Left hindlimb (tissue), 1 donor: ENCODE data around the gene CELA2B.
"Not testable (repeated sequence)": the region's sequence is repeated elsewhere in the genome, so short reads cannot be mapped to it uniquely, and the experiment has no call there.

ENCODE experiments used
- DNase-seq: peaks from one replicate; pipeline ENCODE4 v3.0.0-alpha.2; 2018

CELA2B gene

DNA sequence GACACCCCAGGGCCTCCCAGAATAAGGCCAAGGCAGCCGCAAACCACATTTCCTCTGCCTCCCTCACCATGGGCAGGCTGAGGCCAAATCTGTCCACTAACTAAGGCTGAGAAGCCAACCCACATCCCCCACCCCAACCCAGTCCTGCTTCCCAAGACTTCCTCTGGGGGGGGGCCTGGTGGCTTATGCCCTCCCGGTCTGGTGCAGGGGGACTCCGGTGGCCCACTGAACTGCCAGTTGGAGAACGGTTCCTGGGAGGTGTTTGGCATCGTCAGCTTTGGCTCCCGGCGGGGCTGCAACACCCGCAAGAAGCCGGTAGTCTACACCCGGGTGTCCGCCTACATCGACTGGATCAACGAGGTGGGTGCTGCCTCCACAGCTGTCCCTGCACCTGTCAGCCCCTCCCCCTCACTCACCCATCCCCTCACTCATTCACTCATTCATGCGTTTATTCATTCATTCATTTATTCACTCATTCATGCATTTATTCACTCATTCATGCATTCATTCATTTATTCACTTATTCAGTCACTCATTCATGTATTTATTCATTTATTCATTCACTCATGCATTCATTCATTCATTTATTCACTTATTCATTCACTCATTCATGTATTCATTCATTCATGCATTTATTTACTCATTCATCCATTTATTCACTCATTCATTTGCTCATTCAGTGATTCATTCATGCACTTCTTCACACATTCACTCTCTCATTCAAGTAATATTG, 30.3 kb upstream of the CELA2B start:
- no peak for DNase-seq

DNA sequence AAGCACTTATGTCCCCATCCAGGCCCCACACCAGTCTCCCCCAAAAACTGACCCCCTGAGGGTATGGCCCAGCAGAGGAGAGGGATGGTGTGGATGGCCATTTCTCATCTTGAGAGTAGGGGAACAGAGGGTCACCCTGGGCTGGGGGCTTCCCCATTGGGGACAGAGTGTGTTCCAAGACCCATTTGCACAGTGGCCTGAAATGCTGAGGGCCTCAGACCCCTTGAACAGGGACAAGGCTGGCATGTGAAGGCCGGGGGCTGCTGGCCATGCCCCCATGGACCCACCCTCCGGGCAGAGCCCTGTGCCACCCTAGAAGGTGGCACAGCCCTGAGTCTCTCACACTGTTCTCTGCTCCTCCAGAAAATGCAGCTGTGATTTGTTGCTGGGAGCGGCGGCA, 29.7 kb upstream of the CELA2B start:
- no peak for DNase-seq

DNA sequence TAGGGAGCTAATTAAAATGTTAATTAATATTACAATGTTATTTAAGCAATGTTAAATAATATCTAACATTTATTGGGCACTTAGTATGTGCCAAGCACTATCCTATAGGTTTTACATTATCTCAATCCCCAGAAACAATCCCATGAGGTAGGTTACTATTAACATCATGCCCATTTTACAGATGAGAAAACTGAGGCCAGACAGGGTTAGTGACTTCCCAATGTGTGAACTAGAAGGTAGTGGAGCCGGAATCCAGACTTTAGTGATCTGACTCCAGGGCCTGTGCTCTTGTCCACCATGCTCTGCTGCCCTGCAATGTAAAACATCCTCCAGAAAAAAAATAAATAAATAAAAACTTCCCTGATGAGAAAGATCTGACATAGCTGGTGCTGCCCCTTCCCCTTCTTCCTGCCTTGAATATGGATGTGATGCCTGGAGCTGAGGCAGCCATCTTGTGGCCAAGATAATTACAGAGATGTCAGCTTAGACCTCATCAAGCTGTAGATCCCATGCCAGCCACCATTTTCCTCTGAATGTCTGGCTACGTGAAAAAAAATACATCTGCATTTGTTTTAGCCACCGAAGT, 26.9 kb upstream of the CELA2B start:
- no peak for DNase-seq

DNA sequence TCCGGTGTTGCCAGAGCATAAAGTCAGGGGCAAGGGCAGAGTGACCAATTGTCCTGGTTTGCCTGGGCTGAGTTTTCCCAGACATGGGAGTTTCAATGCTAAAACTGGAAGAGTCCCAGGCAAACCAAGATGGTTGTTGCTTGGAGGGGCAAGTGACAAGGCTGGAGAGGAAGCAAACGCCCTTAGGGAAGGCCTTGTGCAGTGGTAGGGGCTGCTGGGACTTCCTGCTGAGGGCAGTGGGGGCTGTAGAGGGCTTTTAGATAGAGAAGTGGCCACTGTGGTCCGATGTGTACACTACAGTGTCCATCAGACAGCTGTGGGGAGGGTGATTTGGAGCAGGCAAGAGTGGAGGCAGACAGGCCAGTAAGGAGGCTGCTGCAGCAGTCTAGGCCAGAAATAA, 26.3 kb upstream of the CELA2B start:
- DNase-seq, result no peak

DNA sequence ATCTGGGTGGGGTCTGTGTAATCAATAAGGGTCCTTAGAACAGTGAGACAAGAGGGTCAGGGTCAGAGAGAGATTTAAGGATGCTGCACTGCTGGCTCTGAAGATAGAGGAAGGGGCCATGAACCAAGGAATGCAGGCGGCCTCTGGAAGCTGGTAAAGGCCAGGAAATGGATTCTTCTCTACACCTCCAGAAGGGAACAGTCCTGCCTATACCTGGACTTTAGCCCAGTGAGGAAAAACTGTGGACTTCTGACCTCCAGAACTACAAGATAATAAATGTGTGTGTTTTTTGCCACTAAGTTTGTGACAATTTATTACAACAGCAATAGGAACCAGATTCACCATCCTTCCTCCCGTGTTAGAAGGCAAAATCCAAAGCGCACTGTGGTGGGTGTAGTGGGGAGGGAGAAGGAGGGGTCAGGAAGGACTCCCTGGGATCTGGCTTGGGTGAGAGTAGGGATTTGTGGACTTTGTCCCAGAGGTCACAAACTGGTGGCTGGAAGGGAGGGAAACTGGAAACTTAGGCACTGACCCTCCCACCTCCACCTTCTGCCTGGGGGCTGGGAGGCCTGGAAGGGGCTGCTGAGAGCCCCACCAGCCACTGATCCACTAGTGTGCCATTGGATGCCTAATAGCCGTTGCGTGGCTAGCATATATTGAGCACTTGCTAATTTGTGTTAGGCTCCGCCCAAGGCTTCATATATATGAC, 24.7 kb upstream of the CELA2B start:
- DNase-seq, result no peak

DNA sequence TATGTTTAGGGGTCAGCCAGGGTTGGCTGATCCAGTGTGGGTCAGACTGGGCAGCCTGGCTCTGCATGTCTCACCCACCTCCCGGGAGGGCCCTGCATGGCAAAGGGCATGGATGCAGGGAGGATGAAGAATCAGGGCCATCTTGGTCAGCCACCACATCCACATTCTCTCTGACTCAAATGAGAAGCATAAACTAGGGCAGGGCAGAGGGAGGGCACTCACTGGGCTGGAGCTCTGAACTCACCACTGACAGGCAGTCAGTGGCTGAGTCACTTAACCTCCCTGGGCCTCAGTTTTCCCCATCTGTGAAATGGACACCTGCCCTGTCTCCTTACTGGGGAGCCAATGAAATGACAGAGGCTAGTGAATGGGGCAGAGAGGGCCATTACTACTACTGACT, 23.7 kb upstream of the CELA2B start:
- DNase-seq, result no peak

DNA sequence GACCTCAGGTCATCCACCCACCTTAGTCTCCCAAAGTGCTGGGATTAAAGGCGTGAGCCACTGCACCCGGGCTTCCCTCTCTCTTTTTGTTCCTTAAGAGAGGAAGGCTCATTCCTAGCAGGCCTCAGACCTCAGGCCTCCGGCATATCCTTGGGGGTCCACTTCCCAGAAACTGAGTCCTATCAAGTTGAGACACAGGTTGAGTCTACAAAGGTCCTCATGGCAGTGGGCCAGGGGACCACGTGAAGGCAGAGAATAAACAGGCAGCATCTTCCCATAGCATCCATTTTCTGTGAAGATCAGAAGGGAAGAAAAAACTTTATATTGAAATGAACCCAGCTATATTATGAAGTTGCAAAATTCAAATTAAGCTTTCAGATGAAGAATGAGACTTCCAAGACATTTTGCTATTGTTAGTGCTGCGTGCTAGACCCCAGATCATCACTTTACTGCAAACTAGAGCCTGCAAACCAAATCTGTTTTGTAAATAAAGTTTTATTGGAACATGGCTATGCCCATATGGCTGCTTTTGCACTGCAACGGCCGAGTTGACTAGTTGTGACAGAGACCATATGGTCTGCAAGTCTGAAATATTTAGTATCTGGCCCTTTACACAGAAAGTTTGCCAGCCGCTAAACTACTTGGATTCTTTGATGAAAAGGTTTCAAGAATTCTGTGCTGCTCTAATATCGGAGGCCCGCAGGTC, 22.9 kb upstream of the CELA2B start:
- no peak for DNase-seq

DNA sequence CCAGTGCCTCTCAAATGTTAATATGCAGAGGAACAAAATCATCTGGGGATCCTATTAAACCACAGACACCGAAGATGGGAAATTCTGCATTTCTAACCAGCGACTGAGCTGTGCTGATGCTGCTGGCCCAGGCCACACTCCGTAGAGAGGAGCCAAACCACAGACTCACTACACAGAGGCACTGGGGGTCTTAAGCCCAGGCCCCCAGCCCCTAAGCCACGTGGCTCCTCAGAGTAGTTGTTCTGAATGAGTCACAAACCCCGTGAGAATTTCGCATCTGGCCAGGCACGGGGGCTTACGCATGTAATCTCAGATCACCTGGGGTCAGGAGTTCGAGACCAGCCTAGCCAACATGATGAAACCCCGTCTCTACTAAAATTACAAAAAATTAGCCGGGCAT, 22.2 kb upstream of the CELA2B start:
- no peak for DNase-seq

DNA sequence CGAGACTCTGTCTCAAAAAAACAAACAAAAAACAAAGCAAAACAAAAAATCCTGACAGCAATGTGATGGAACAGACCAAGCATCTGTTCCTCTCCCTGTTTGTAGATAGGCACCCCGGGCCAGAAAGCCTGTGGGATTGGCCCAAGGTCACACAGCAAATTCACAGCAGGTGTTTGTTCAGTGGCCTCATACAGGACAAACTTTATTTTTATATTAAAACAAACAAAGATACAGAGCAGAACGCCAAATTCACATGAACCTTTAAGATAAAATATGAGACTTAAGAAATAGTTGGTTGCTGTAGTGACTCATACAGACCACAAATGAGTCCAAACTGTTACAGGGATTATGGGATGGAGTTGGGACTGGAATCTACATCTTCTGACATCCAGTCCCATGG, 21.6 kb upstream of the CELA2B start:
- no peak for DNase-seq

DNA sequence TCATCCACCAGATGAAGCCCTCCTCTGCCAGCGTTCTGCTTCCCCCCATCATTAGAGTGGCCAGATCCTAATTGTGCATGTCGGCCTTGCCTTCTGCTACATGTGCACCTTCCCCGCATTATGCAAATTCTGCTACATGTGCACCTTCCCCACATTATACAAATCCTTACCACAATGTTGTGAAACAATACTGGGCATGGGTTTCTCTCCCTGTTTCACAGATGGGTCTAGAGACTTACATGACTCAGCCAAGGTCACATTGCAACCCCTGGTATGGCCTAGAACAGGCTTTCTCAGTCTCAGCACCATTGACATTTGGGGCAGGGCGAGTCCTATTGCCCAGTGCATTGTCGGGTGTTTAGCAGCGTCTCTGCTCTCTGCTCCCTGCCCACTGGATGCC, 20.4 kb upstream of the CELA2B start:
- DNase-seq, result no peak

DNA sequence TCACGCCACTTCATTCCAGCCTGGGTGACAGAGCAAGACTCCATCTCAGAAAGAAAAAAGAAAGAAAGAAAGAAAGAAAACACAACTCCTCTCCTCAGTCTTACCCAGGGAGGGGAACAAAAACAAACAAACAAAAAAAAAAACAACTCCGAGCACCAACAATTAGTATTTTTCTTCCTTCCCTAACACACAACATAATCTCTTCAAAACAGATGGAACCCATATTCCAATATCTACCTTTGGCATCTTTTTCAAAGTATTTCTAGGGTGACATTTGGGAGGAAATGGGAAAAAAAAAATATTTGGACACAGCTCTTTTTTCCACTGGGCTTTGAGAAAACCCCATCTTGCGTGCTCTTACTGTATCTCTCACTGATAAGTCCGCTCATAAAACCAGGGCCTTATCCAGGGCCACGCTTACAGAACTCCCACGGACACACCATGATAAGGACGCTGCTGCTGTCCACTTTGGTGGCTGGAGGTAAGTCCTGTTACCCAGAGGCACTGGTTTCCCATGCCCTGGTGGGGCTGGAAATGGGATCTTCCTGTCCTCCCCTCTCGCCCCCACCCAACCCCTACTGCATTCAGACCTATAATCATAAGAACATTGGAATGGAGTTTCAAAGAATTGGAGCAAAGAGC, 19.5 kb upstream of the CELA2B start, which contains the start of gene CELA2A:
Gene CELA2A, plus strand, starts transcription at position 420 of the 642 bp plus-strand sequence. Its CDS starts 22 bp downstream, at position 442.
- DNase-seq, result no peak

DNA sequence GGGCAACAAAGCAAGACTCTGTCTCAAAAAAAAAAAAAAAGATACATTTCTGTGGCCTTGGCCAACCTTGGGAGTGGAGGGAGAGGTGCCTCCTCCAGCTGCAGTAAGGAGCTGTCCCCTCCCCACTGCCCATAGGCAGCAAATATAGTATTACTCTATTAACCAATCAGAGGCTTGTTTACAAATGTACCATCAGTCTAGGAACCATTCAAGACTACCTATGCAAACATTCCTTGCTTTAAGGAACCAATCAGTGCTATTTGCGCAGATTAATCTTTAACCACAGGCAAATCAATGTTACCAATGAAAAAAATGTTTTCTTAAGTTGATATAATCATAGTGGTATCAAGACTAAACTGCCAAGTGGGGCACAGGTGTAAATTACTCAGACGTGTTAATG, 18.3 kb upstream of the CELA2B start:
- DNase-seq, result no peak

DNA sequence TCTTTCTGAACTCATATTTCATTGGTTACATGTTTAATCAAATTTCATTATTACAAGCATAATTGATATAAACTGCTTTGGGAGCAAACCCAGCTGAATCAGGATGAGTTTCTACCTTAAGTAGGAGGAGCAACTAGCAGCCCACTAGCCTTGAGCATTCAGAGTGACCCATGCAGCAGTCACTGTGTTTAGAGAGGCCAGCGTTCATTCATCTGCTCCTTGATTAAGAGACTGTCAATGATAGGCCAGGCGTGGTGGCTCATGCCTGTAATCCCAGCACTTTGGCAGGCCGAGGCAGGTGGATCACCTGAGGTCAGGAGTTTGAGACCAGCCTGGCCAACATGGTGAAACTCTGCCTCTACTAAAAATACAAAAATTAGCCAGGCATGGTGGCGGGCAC, 17.5 kb upstream of the CELA2B start:
- not testable (repeated sequence) for DNase-seq

DNA sequence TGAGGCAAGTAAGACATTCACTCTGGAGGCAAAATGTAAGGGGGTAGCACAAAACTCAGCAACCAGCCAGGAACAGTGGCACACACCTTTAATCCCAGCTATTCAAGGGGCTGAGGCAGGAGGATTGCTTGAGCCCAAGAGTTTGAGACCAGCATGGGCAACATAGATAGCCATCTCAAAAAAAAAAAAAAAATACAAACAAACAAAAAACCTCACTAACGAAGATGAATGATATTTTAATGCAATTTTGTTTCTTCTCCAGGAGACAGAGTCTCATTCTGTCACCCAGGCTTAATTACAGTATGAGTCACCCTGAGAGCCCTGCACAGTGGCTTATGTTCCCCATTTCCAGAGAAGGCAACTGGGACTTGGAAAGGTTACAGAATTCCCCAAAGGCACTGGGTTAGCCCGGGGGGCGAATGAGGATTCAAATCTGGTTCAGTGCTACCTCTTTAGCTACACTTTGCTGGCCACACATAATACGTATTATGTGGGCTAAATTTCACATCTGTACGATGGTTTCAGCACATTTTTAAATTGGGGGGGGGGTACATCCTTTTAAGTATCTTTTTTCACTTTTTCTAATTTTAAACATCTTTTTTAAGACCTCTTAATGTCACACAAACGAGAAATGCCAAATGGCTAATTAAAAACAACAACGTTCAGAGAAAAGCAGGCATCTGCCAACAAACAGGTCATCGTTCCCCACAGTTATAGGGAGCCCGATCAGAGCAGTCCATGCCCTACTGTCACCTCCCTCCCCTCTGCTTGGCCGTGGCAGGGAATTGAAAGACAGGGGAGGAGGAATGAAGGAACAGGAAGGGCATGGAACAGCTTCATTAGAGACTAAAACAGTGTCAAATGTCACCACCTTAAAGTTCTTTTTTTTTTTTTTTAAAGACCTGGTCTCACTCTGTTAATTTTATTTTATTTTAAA, 15.9 kb upstream of the CELA2B start:
- DNase-seq, result no peak

DNA sequence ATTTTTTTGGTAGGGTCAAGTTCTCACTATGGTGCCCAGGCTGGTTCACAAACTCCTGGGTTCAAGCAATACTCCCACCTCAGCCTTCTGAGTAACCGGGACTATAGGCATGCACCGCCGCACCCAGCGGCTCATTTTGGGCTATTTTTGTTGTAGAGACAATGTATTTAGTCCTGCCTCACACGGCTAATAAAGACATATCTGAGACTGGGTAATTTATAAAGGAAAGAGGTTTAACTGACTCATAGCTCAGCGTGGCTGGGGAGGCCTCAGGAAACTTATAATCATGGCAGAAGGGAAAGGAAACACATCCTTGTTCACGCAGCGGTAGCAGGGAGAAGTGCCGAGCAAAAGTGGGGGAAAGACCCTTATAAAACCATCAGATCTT, 15.2 kb upstream of the CELA2B start:
- no peak for DNase-seq

DNA sequence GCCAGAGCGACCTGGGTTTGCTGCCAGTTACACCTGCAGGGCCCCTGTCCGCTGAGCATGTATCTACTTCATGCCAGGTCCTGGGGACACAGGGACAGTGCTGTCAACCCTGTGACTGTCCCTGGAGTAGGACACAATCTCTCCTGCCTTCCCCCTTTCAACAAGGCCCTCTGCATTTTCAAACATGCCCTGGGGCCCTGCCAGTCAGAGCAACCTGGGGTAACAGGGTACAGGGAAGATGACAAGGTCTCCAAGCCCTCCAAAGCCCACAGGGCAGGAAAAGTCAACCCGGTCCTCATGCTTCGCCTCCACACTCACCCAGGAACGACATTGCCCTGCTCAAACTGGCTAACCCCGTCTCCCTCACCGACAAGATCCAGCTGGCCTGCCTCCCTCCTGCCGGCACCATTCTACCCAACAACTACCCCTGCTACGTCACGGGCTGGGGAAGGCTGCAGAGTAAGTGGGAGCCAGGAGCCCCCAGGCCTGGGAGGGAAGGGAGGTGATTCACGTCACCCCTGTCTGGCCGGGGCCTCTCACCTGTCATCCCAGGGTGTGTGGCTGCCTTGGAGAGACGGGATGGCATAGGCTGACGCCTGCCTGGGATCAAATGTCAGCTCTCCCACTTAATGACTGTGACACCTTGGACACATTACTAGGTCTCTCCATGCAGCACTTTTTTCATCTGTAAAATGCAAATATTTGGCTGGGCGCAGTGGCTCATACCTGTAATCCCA, 12.7 kb upstream of the CELA2B start:
- DNase-seq, result not testable (repeated sequence)

DNA sequence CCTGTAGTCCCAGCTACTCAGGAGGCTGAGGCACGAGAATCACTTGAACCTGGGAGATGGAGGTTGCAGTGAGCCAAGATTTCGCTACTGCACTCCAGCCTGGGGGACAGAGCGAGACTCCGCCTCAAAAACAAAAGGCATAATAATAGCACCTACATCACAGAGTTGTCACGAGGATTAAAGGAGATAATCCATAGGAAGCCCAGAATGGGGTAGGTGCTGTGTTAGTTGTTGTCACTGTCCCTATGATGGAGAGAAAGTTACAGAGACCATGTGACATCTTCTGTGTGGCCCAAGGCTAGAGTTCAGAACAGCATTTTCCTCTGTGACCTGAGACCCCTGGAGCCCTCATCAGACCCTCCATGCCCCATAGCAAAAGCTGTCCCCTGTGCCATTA, 12.0 kb upstream of the CELA2B start:
- DNase-seq, result not testable (repeated sequence)

DNA sequence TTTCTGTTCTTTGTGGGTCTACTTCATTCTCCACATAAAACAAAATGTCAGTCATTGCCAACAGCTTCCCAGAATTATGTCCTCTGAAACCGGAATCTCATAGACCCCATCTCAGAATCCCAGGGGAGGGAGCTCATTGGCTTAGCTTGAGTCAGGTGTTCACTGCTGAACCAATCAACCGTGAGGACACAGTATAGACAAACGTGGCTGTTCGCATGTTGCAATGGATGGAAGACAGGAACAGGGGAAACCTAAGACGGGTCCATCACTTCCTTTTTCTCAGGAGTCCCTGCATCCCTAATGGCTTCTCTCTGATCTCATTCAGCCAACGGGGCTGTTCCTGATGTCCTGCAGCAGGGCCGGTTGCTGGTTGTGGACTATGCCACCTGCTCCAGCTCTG, 10.2 kb upstream of the CELA2B start:
- DNase-seq, result no peak

DNA sequence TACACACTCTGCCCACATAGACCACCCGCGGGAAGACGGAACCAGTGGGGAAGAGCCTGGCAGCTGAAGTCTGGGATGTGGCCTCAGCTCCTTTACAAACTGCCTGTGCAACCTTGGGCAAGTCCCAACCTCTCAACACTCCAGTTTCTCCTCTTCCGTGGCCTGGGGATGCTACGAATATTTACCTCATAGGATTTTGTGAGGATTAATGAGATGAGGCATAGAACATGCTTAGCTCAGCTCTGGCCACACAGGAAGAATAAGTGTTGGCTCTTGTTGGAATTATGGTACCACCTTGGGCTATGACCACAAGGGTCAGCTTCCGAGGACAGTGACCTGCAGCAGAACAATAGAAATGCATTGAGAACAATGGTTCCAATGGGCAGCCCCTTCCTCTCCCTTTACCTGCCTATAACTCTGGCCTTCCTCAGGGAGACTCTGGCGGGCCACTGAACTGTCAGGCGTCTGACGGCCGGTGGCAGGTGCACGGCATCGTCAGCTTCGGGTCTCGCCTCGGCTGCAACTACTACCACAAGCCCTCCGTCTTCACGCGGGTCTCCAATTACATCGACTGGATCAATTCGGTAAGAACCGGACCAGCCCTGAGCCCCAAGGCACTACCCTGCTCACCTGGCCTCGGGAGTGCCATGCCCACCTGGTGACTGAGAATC, 8.8 kb upstream of the CELA2B start:
- not testable (repeated sequence) for DNase-seq

DNA sequence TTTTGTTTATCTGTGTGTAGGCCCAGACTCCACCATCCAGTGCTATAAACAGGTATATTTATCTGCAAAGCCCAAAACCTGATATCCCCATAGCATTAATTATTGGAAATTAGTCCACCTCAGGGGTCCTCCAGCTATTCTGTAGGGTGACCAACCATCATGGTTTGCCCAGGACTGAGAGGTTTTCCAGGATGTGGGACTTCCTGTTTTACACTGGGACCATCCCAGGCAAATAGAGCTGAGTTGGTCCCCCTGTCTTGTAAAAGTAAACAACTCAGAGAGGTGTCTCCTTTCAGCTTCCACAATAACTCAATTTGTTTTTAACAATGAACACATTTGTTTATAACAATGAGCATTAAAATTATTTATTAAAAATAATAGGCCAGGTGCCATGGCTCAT, 7.8 kb upstream of the CELA2B start:
- no peak for DNase-seq

DNA sequence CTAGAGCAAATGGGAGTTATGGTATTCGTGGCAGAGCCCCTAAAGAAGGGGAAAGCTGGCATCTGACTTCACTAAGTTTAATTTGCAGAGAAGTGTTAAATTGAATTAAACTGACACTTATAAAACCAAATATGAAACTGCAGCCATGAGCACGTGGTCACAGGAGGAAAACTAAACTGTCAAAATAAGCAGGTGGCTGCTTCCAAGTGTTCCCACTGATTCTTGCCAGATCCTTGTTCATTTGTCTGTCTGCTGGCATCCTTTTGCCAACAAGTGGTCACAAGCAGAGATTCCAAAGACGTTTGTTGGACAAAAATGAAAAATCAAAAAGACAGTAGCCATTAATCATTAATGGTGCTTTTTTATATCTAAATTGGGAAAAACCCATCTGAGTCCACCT, 6.5 kb upstream of the CELA2B start:
- no peak for DNase-seq
